Testis (tissue), 3 donors: ENCODE results near the gene DUSP2. TPM values are rescaled to one million over a fixed set of nuclear protein-coding genes. Genes with fewer than 3 reads are reported as not detected.

Experiments used
- DNase-seq: peaks from one replicate; pipeline ENCODE4 v3.0.0-alpha.2; 2019
- H3K27ac ChIP-seq, 2 donors: fragments of 200-600 bp; sonication (generic); one replicate each; pipeline ENCODE4 v1.5.1; 2019
- H3K27me3 ChIP-seq: fragments of 200-600 bp; sonication (generic); one replicate; pipeline ENCODE4 v1.5.1; 2019
- H3K36me3 ChIP-seq: fragments of 200-600 bp; sonication (generic); one replicate; pipeline ENCODE4 v1.5.1; 2017; ENCODE audit warnings: low read depth; ENCODE audit errors: missing control alignments
- H3K4me1 ChIP-seq: fragments of 200-600 bp; sonication (generic); one replicate; pipeline ENCODE4 v1.5.1; 2019
- H3K4me3 ChIP-seq, 2 donors: fragments of 200-600 bp; sonication (generic); one replicate each; pipeline ENCODE4 v1.5.1; 2017 to 2019
- H3K9me3 ChIP-seq: fragments of 200-600 bp; sonication (generic); one replicate; pipeline ENCODE4 v1.5.1; 2017
- POLR2A ChIP-seq: fragments of 450-650 bp; IDR thresholded peaks from one replicate; pipeline ENCODE4 v1.6.1; 2017; ENCODE audit warnings: antibody characterized with exemption, mild to moderate bottlenecking, moderate library complexity
- WGBS, 2 donors: methylation state at CpG; one replicate each; pipeline ENCODE4 v1.1.5; 2018; 5-methylcytosine and 5-hydroxymethylcytosine counted together
- intact Hi-C: fragments of 100-400 bp; cut with DNase I; formaldehyde crosslinking; loops from one replicate; pipeline ENCODE4 v1.15.1; 2023; ENCODE audit warnings: low total_unique reads
- polyA plus RNA-seq: library from polyadenylated mRNA; stranded (reverse); fragments of 350-450 nt; fragmentation: Illumina TruSeq; extraction: RNeasy Lipid Tissue Mini Kit (QIAGEN cat#74804); gene quantifications from one replicate; pipeline ENCODE4 v1.2.3, GENCODE V29; 2014; ENCODE audit warnings: low read depth, low replicate concordance; ENCODE audit not compliant: insufficient read depth
- total RNA-seq, 2 donors: library from RNA; depleted of rRNA; stranded (reverse); fragments of >200 nt; gene quantifications; one replicate each; pipeline ENCODE4 v1.2.3, GENCODE V29; 2016
- TF ChIP-seq, protein P1 (sequence below), 3 experiments: fragments of 450-650 bp in 2 of 3; fragments of 200-600 bp in 1 of 3; sonication (generic) in 1 of 3; IDR thresholded peaks; one replicate each; pipeline ENCODE4 v1.5.1; 2016 to 2019; ENCODE audit warnings: antibody characterized with exemption in 3 of 3, mild to moderate bottlenecking in 2 of 3, moderate library complexity in 1 of 3

DUSP2 gene
- total and polyA plus RNA-seq, 3 donors from 2014 or later: 5.7 to 16.5 (median 6.3) TPM

- Histone ChIP-seq H3K4me3 (no peak overlapping the region), H3K36me3 (no peaks in the 10 kb centered on the region), H3K9me3 (no peaks in the 10 kb centered on the region), H3K4me1 (peaks cover 17% of the 10 kb centered on the region), H3K27me3 (no peaks in the 10 kb centered on the region), H3K27ac (no peak overlapping the region)
- no peak for TF ChIP-seq POLR2A
- TF ChIP-seq, protein P1, sequence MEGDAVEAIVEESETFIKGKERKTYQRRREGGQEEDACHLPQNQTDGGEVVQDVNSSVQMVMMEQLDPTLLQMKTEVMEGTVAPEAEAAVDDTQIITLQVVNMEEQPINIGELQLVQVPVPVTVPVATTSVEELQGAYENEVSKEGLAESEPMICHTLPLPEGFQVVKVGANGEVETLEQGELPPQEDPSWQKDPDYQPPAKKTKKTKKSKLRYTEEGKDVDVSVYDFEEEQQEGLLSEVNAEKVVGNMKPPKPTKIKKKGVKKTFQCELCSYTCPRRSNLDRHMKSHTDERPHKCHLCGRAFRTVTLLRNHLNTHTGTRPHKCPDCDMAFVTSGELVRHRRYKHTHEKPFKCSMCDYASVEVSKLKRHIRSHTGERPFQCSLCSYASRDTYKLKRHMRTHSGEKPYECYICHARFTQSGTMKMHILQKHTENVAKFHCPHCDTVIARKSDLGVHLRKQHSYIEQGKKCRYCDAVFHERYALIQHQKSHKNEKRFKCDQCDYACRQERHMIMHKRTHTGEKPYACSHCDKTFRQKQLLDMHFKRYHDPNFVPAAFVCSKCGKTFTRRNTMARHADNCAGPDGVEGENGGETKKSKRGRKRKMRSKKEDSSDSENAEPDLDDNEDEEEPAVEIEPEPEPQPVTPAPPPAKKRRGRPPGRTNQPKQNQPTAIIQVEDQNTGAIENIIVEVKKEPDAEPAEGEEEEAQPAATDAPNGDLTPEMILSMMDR (IDR thresholded peaks at IDR 0.05): no peak
- DNase-seq: no peak
- intact Hi-C loops: no loop called here
- 91 to 96% methylated on average over 13 of the region's 13 CpGs for WGBS, 2 donors
Observed at GRCh38 chr2:96118698-96119388, 26.4 kb downstream of the DUSP2 start.

DNA sequence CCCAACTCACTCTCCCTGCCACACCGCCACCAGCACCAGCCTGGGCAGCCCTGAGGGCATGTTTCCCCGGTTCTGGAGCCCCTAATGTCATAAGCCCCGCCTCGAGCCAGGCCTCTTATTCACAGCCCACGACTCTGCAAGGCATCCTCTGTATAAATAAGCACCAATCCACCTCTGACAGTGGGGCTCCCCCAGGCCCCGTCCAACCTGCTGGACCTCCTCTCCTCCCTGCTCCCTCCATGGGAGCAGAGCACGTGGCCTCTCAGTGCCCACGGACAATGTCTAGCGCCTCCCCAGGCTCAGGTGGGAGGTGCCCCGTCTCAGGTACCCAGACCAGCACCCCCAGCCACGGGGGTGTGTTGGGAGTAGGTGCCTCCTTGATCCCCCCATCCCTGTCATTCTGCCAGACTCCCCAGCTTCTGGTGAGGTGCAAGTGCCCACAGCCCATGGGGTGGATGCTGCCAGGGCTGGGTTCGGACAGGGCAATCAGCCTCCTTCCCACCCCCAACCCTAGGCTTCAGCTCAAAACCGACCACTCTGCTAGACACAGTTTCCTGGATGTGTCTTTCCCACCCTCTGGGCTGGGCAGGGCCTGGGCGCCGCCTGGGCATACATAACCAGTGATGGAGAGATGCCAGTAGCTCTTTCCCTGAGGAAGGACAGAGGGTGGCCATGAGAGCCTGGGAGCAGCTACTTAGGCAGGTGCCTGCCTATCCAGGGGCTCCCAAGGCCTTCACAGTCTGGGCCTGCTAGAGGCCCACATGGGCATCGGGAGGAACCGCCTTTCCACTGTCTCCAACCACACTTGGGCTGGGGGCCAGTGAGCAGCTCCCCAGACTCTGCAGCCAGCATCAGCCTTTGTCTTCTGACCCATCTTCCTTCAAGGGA, 27.3 kb downstream of the DUSP2 start:
- intact Hi-C loops: no loop called here
- no peaks in the 10 kb centered on the region for H3K27me3 ChIP-seq
- no peak overlapping the region for H3K27ac ChIP-seq
- no peak for DNase-seq
- peaks cover 18% of the 10 kb centered on the region for H3K4me1 ChIP-seq
- H3K4me3 ChIP-seq: no peak overlapping the region
- 55 to 65% methylated on average over 13 to 16 of the region's 17 CpGs for WGBS, 2 donors
- no peaks in the 10 kb centered on the region for H3K9me3 ChIP-seq
- no peaks in the 10 kb centered on the region for H3K36me3 ChIP-seq
- TF ChIP-seq, protein P1 (IDR thresholded peaks at IDR 0.05): no peak
- no peak for TF ChIP-seq POLR2A

- TF ChIP-seq POLR2A: no peak
- TF ChIP-seq, protein P1 (IDR thresholded peaks at IDR 0.05): peak; percentile 82 to 86 (median 85)
- Histone ChIP-seq H3K27ac (peak overlapping the region in 1 of 2 donors; percentile 30), H3K27me3 (no peaks in the 10 kb centered on the region), H3K36me3 (no peaks in the 10 kb centered on the region), H3K9me3 (no peaks in the 10 kb centered on the region), H3K4me1 (peaks cover 9% of the 10 kb centered on the region), H3K4me3 (peak overlapping the region; percentile 46 to 60)
- DNase-seq: peak; percentile 46
- WGBS, 2 donors: 2 to 8% methylated on average over 11 to 29 of the region's 62 CpGs
- intact Hi-C loops: no loop called here
Observed at GRCh38 chr2:96116879-96117533, 28.2 kb downstream of the DUSP2 start.

GRCh38 chr2:96116424-96116878, 28.8 kb downstream of the DUSP2 start, which contains the start of gene ADRA2B:
Gene ADRA2B (minus strand): TSS chr2:96116571. CDS start chr2:96116149, 422 bp downstream.
- whole genome bisulfite sequencing, 2 donors: 1 to 3% methylated on average over 11 to 31 of the region's 64 CpGs
- Histone ChIP-seq H3K36me3 (no peaks in the 10 kb centered on the region), H3K9me3 (no peaks in the 10 kb centered on the region), H3K4me3 (peak within 1 kb of the TSS; percentile 46 to 60), H3K4me1 (peaks cover 6% of the 10 kb centered on the region), H3K27me3 (no peaks in the 10 kb centered on the region), H3K27ac (peak within 1 kb of the TSS in 1 of 2 donors; percentile 30)
- intact Hi-C loops: no loop called here
- TF ChIP-seq, protein P1 (IDR thresholded peaks at IDR 0.05): no peak
- no peak for TF ChIP-seq POLR2A
- peak; percentile 63 for DNase-seq
